Measurements from ENCODE around the gene PIK3IP1. TPM values are rescaled to one million over a fixed set of nuclear protein-coding genes. Genes with fewer than 3 reads are reported as not detected.

The PIK3IP1 gene
- total and polyA plus RNA-seq, 4 donors = 3.1 to 7.8 (median 6.0) TPM

- Histone ChIP-seq H3K27ac (ENCODE audit: low read depth in 1 of 2, low read length in 2 of 2) (peak overlapping the region; percentile 15 to 23), H3K36me3 (ENCODE audit: control insufficient read depth in 4 of 4, insufficient read depth in 3 of 4, low read depth in 1 of 4, low read length in 3 of 4) (peaks cover 0 to 2% (median 0%) of the 10 kb centered on the region in 4 donors), H3K9me3 (ENCODE audit: control insufficient read depth in 4 of 4, low read length in 3 of 4) (no peaks in the 10 kb centered on the region), H3K9ac (ENCODE audit: low read depth in 1 of 2, low read length in 2 of 2) (no peak overlapping the region), H3K4me1 (ENCODE audit: control insufficient read depth in 4 of 4, insufficient read depth in 4 of 4, low read length in 3 of 4) (peaks cover 3 to 22% (median 11%) of the 10 kb centered on the region in 4 donors), H3K4me3 (ENCODE audit: low read depth in 1 of 3, low read length in 3 of 3) (no peak overlapping the region), H3K27me3 (ENCODE audit: control insufficient read depth in 4 of 4, insufficient read depth in 4 of 4, low read length in 3 of 4) (no peaks in the 10 kb centered on the region)
- WGBS = 70% methylated on average over 5 of the region's 5 CpGs
- DNase-seq (ENCODE audit: low spot score) = no peak
- no peak for TF ChIP-seq HNF4A (conservative IDR thresholded peaks at IDR 0.05)
- TF ChIP-seq REST (IDR thresholded peaks at IDR 0.05) = no peak
- no peak for TF ChIP-seq JUND (IDR thresholded peaks at IDR 0.05)
- TF ChIP-seq MAX (IDR thresholded peaks at IDR 0.05) = no peak
- no peak for TF ChIP-seq TAF1 (conservative IDR thresholded peaks at IDR 0.05)
- TF ChIP-seq ZBTB33 (IDR thresholded peaks at IDR 0.05) = no peak
- TF ChIP-seq FOXA2 (IDR thresholded peaks at IDR 0.05) = no peak
- TF ChIP-seq EGR1 (IDR thresholded peaks at IDR 0.05; ENCODE audit: low read depth in 2 of 2) = no peak
- no peak for TF ChIP-seq HNF4G (IDR thresholded peaks at IDR 0.05)
- TF ChIP-seq FOXA1 (IDR thresholded peaks at IDR 0.05) = no peak
Measured at GRCh38 chr22:31288496-31289240, 3.6 kb downstream of the PIK3IP1 start.

- Histone ChIP-seq H3K4me1 (ENCODE audit: control insufficient read depth in 4 of 4, insufficient read depth in 4 of 4, low read length in 3 of 4) (peaks cover 3 to 22% (median 11%) of the 10 kb centered on the region in 4 donors), H3K9ac (ENCODE audit: low read depth in 1 of 2, low read length in 2 of 2) (no peak overlapping the region), H3K36me3 (ENCODE audit: control insufficient read depth in 4 of 4, insufficient read depth in 3 of 4, low read depth in 1 of 4, low read length in 3 of 4) (peaks cover 0 to 2% (median 0%) of the 10 kb centered on the region in 4 donors), H3K27me3 (ENCODE audit: control insufficient read depth in 4 of 4, insufficient read depth in 4 of 4, low read length in 3 of 4) (no peaks in the 10 kb centered on the region), H3K4me3 (ENCODE audit: low read depth in 1 of 3, low read length in 3 of 3) (no peak overlapping the region), H3K9me3 (ENCODE audit: control insufficient read depth in 4 of 4, low read length in 3 of 4) (no peaks in the 10 kb centered on the region), H3K27ac (ENCODE audit: low read depth in 1 of 2, low read length in 2 of 2) (no peak overlapping the region)
- WGBS = 86% methylated on average over 6 of the region's 6 CpGs
- TF ChIP-seq YY1 (IDR thresholded peaks at IDR 0.05) = no peak
- TF ChIP-seq HNF4G (IDR thresholded peaks at IDR 0.05) = no peak
- no peak for TF ChIP-seq HNF4A (conservative IDR thresholded peaks at IDR 0.05)
- TF ChIP-seq SP1 (IDR thresholded peaks at IDR 0.05) = no peak
- no peak for TF ChIP-seq ATF3 (IDR thresholded peaks at IDR 0.05)
- TF ChIP-seq REST (IDR thresholded peaks at IDR 0.05) = no peak
- no peak for TF ChIP-seq GABPA (IDR thresholded peaks at IDR 0.05 in 1 of 2, conservative IDR thresholded peaks at IDR 0.05 in 1 of 2)
- TF ChIP-seq ZBTB33 (IDR thresholded peaks at IDR 0.05) = no peak
- no peak for TF ChIP-seq RXRA (IDR thresholded peaks at IDR 0.05)
- no peak for TF ChIP-seq MAX (IDR thresholded peaks at IDR 0.05)
- TF ChIP-seq TAF1 (conservative IDR thresholded peaks at IDR 0.05) = no peak
- no peak for TF ChIP-seq FOXA2 (IDR thresholded peaks at IDR 0.05)
- no peak for TF ChIP-seq EGR1 (IDR thresholded peaks at IDR 0.05; ENCODE audit: low read depth in 2 of 2)
- TF ChIP-seq NR2F2 (IDR thresholded peaks at IDR 0.05) = no peak
- DNase-seq (ENCODE audit: low spot score) = no peak
Measured at GRCh38 chr22:31287818-31288495, 4.3 kb downstream of the PIK3IP1 start.
